Glutamatergic neuron (in vitro differentiated cells): Measurements from ENCODE around the gene ABHD12B. TPM values are rescaled to one million over a fixed set of nuclear protein-coding genes. Genes with fewer than 3 reads are reported as not detected.

Source experiments
- DNase-seq: peaks from one replicate; pipeline ENCODE4 v3.0.0; 2022
- H3K27ac Mint-ChIP-seq: one replicate; pipeline ENCODE4 v1.8.0; 2020; ENCODE audit warnings: mild to moderate bottlenecking, mixed read lengths, inconsistent platforms; ENCODE audit not compliant: unreplicated experiment
- H3K27me3 Mint-ChIP-seq: one replicate; pipeline ENCODE4 v1.8.0; 2020; ENCODE audit warnings: mild to moderate bottlenecking, moderate library complexity, mixed read lengths, inconsistent platforms; ENCODE audit not compliant: unreplicated experiment
- H3K36me3 Mint-ChIP-seq: one replicate; pipeline ENCODE4 v1.8.0; 2020; ENCODE audit warnings: mild to moderate bottlenecking, mixed read lengths, inconsistent platforms; ENCODE audit not compliant: unreplicated experiment
- H3K4me1 Mint-ChIP-seq: one replicate; pipeline ENCODE4 v1.8.0; 2020; ENCODE audit warnings: mild to moderate bottlenecking, low read depth, mixed read lengths, inconsistent platforms; ENCODE audit not compliant: unreplicated experiment
- H3K4me3 Mint-ChIP-seq: one replicate; pipeline ENCODE4 v1.8.0; 2020; ENCODE audit warnings: mild to moderate bottlenecking, mixed read lengths, inconsistent platforms; ENCODE audit not compliant: unreplicated experiment
- H3K9me3 Mint-ChIP-seq: one replicate; pipeline ENCODE4 v1.8.0; 2020; ENCODE audit warnings: mild to moderate bottlenecking, moderate library complexity, mixed read lengths, inconsistent platforms; ENCODE audit not compliant: unreplicated experiment
- total RNA-seq: library from RNA; stranded (reverse); fragmentation: NEBNext Ultra II Directional; extraction: Animal tissue kit (Norgen Biotek cat#: 25700); gene quantifications from one replicate; pipeline ENCODE4 v1.2.1, GENCODE V29; 2021; ENCODE audit not compliant: unreplicated experiment
- TF ChIP-seq, protein P1 (sequence below): fragments of 200-600 bp; sonication (generic); IDR thresholded peaks from one replicate; pipeline ENCODE4 v1.5.0; 2021; ENCODE audit not compliant: partially characterized antibody, unreplicated experiment

ABHD12B gene
- total RNA-seq, 1 donor from 2014 or later = 0.61 TPM

- TF ChIP-seq, protein P1, sequence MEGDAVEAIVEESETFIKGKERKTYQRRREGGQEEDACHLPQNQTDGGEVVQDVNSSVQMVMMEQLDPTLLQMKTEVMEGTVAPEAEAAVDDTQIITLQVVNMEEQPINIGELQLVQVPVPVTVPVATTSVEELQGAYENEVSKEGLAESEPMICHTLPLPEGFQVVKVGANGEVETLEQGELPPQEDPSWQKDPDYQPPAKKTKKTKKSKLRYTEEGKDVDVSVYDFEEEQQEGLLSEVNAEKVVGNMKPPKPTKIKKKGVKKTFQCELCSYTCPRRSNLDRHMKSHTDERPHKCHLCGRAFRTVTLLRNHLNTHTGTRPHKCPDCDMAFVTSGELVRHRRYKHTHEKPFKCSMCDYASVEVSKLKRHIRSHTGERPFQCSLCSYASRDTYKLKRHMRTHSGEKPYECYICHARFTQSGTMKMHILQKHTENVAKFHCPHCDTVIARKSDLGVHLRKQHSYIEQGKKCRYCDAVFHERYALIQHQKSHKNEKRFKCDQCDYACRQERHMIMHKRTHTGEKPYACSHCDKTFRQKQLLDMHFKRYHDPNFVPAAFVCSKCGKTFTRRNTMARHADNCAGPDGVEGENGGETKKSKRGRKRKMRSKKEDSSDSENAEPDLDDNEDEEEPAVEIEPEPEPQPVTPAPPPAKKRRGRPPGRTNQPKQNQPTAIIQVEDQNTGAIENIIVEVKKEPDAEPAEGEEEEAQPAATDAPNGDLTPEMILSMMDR = no peak
- Mint-ChIP-seq H3K4me1 (no peaks in the 10 kb centered on the region), H3K27ac (no peak overlapping the region)
Observed at GRCh38 chr14:50839048-50839447, 32.8 kb upstream of the ABHD12B start.

GRCh38 chr14:50839691-50840090 is 32.2 kb upstream of the ABHD12B start:
- H3K9me3 Mint-ChIP-seq = peaks cover 2% of the 10 kb centered on the region
- no peak for DNase-seq
- H3K36me3 Mint-ChIP-seq = no peaks in the 10 kb centered on the region
- TF ChIP-seq, protein P1 = no peak
- H3K27ac Mint-ChIP-seq = no peak overlapping the region
- no peaks in the 10 kb centered on the region for H3K4me1 Mint-ChIP-seq
- H3K4me3 Mint-ChIP-seq = no peak overlapping the region
- peaks cover 6% of the 10 kb centered on the region for H3K27me3 Mint-ChIP-seq

More at GRCh38 chr14:50839048-50839447, 32.8 kb upstream of the ABHD12B start:
- Mint-ChIP-seq H3K27me3 (peaks cover 6% of the 10 kb centered on the region), H3K36me3 (no peaks in the 10 kb centered on the region), H3K4me3 (no peak overlapping the region), H3K9me3 (peaks cover 2% of the 10 kb centered on the region)
- DNase-seq = no peak

GRCh38 chr14:50844391-50844790 is 27.5 kb upstream of the ABHD12B start:
- Mint-ChIP-seq H3K27ac (no peak overlapping the region), H3K27me3 (peaks cover 2% of the 10 kb centered on the region), H3K4me1 (no peaks in the 10 kb centered on the region)

DNA sequence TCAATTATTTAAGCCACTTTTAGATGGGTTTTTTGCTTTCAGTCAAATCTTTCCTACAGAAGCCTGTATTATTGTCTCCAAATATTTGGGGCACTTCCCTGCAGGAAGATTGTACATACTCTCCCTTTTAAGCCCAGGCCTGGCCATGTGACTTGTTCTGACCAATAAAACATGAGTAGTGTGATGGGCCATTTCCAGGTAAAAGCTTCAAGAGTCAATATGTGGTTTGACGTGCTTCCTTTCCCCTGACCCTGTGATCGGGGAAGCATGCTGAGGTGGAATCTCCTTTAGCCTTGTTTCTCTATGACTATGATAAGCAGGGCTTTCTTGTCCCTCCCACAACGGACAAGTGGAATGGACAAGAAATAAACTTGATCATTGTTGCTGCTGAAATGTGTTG is 26.7 kb upstream of the ABHD12B start:
- no peaks in the 10 kb centered on the region for H3K36me3 Mint-ChIP-seq
- peaks cover 2% of the 10 kb centered on the region for H3K9me3 Mint-ChIP-seq
- H3K27ac Mint-ChIP-seq = no peak overlapping the region
- no peaks in the 10 kb centered on the region for H3K4me1 Mint-ChIP-seq
- H3K27me3 Mint-ChIP-seq = peaks cover 2% of the 10 kb centered on the region
- H3K4me3 Mint-ChIP-seq = no peak overlapping the region
- DNase-seq = no peak
- TF ChIP-seq, protein P1 = no peak

More at GRCh38 chr14:50844391-50844790, 27.5 kb upstream of the ABHD12B start:
- H3K4me3 Mint-ChIP-seq = no peak overlapping the region
- no peaks in the 10 kb centered on the region for H3K36me3 Mint-ChIP-seq
- TF ChIP-seq, protein P1 = no peak
- peaks cover 2% of the 10 kb centered on the region for H3K9me3 Mint-ChIP-seq
- no peak for DNase-seq

DNA sequence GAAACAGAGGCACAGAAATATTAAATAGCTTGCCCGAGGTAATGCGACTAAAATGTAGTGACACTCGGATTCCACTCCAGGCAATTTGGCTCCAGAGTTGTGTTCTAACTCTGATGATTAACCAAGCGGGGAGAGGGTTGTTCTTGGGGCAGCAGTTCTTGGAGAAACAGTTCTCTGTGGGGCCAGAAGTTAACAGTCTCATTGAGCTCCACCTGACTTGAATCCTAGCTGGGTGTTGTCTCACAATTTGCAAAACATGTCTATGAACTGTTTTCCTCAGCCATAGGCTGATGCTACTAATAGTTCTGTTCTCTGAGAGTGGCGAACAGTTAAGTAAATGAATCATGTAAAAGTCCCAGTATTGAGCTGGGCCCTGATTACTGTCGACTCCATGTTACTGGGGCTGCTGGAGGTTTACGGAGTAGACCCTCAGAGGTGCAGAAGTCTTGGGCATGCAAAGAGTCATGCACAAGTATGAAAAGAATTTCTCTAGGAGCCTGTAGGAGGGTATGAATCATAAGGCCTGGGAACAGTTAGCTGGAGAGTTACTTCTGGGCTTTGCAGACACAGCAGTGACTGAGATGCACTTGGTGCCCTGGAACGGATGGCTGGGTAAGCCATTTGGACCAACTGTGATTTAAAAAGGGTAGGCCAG is 25.5 kb upstream of the ABHD12B start:
- H3K36me3 Mint-ChIP-seq = no peaks in the 10 kb centered on the region
- H3K9me3 Mint-ChIP-seq = no peaks in the 10 kb centered on the region
- H3K27ac Mint-ChIP-seq = no peak overlapping the region
- no peaks in the 10 kb centered on the region for H3K27me3 Mint-ChIP-seq
- TF ChIP-seq, protein P1 = no peak
- no peak for DNase-seq
- no peak overlapping the region for H3K4me3 Mint-ChIP-seq
- no peaks in the 10 kb centered on the region for H3K4me1 Mint-ChIP-seq
